ENCODE measurements around the gene NCBP1. TPM values are rescaled to one million over a fixed set of nuclear protein-coding genes. Genes with fewer than 3 reads are reported as not detected.

Gene NCBP1
- total and polyA plus RNA-seq, 10 donors = 6.5 to 30.6 (median 23.1) TPM

GRCh38 chr9:97651646-97652045 lies 18.0 kb downstream of the NCBP1 start:
- whole genome bisulfite sequencing, 5 donors = 80 to 86% (median 83%) methylated on average over 3 of the region's 3 CpGs
- no peaks in the 10 kb centered on the region for H3K4me1 ChIP-seq
- no peak for DNase-seq
- intact Hi-C loops (cut with DNase I; ENCODE audit: low total_unique reads) = no loop called here
- H3K27ac ChIP-seq = no peak overlapping the region
- no peaks in the 10 kb centered on the region for H3K27me3 ChIP-seq (replicated peaks in 1 of 7)
- TF ChIP-seq, protein P1, sequence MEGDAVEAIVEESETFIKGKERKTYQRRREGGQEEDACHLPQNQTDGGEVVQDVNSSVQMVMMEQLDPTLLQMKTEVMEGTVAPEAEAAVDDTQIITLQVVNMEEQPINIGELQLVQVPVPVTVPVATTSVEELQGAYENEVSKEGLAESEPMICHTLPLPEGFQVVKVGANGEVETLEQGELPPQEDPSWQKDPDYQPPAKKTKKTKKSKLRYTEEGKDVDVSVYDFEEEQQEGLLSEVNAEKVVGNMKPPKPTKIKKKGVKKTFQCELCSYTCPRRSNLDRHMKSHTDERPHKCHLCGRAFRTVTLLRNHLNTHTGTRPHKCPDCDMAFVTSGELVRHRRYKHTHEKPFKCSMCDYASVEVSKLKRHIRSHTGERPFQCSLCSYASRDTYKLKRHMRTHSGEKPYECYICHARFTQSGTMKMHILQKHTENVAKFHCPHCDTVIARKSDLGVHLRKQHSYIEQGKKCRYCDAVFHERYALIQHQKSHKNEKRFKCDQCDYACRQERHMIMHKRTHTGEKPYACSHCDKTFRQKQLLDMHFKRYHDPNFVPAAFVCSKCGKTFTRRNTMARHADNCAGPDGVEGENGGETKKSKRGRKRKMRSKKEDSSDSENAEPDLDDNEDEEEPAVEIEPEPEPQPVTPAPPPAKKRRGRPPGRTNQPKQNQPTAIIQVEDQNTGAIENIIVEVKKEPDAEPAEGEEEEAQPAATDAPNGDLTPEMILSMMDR (IDR thresholded peaks at IDR 0.05 in 8 of 11, conservative IDR thresholded peaks at IDR 0.05 in 3 of 11) = no peak
- TF ChIP-seq POLR2A (IDR thresholded peaks at IDR 0.05) = no peak
- TF ChIP-seq POLR2AphosphoS5 (IDR thresholded peaks at IDR 0.05) = no peak
- no peaks in the 10 kb centered on the region for H3K9me3 ChIP-seq
- peaks cover 0 to 100% (median 85%) of the 10 kb centered on the region in 6 donors for H3K36me3 ChIP-seq
- no peak overlapping the region for H3K4me3 ChIP-seq

DNA sequence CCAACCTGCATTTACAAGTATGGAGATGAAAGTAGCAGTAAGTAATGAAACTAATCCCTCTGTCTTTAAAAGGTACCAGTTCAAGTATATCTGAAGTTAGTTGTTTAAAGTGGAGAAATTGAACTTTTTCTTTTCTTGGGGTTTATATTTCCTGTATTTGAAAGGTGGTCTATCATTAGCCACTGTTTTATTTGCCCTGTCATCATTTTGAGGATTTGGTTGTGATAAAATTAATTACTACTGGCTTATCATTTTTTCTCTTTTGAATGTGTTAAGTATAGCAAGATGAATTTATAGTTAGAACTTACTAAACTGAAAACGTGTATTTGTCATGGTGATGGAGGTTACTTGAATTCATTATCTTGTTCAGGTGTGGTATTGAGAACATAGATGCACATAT lies 25.1 kb downstream of the NCBP1 start:
- intact Hi-C loops (cut with DNase I; ENCODE audit: low total_unique reads) = no loop called here
- H3K4me1 ChIP-seq = peaks cover 0 to 21% (median 0%) of the 10 kb centered on the region in 6 donors
- WGBS, 5 donors = 85 to 98% (median 91%) methylated on average over 1 of the region's 1 CpG
- H3K9me3 ChIP-seq = no peaks in the 10 kb centered on the region
- H3K36me3 ChIP-seq = peaks cover 0 to 100% (median 86%) of the 10 kb centered on the region in 6 donors
- TF ChIP-seq POLR2AphosphoS5 (IDR thresholded peaks at IDR 0.05) (no peak), POLR2A (IDR thresholded peaks at IDR 0.05) (no peak)
- TF ChIP-seq, protein P1 (IDR thresholded peaks at IDR 0.05 in 8 of 11, conservative IDR thresholded peaks at IDR 0.05 in 3 of 11) = no peak
- no peak for DNase-seq
- H3K27me3 ChIP-seq (replicated peaks in 1 of 7) = no peaks in the 10 kb centered on the region
- no peak overlapping the region for H3K4me3 ChIP-seq
- no peak overlapping the region for H3K27ac ChIP-seq

- Histone ChIP-seq H3K27me3 (replicated peaks in 1 of 7) (no peaks in the 10 kb centered on the region), H3K27ac (peak overlapping the region in 6 of 8 donors; percentile 10 to 54 (median 22)), H3K9me3 (no peaks in the 10 kb centered on the region), H3K4me3 (no peak overlapping the region), H3K4me1 (peaks cover 0 to 21% (median 0%) of the 10 kb centered on the region in 6 donors), H3K36me3 (peaks cover 0 to 100% (median 85%) of the 10 kb centered on the region in 6 donors)
- WGBS, 5 donors = 62 to 89% (median 88%) methylated on average over 3 of the region's 3 CpGs
- DNase-seq = no peak
- TF ChIP-seq, protein P1 (IDR thresholded peaks at IDR 0.05 in 8 of 11, conservative IDR thresholded peaks at IDR 0.05 in 3 of 11) = no peak
- TF ChIP-seq POLR2AphosphoS5 (IDR thresholded peaks at IDR 0.05) (no peak), POLR2A (IDR thresholded peaks at IDR 0.05) (no peak)
- intact Hi-C loops (cut with DNase I; ENCODE audit: low total_unique reads) = no loop called here
Measured at GRCh38 chr9:97659771-97660170, 26.1 kb downstream of the NCBP1 start.

GRCh38 chr9:97660340-97660739 lies 26.7 kb downstream of the NCBP1 start:
- intact Hi-C loops (cut with DNase I; ENCODE audit: low total_unique reads) = no loop called here
- Histone ChIP-seq H3K9me3 (no peaks in the 10 kb centered on the region), H3K36me3 (peaks cover 0 to 100% (median 86%) of the 10 kb centered on the region in 6 donors), H3K27ac (peak overlapping the region in 5 of 8 donors; percentile 10 to 54 (median 16)), H3K27me3 (replicated peaks in 1 of 7) (no peaks in the 10 kb centered on the region), H3K4me3 (no peak overlapping the region), H3K4me1 (peaks cover 0 to 21% (median 0%) of the 10 kb centered on the region in 6 donors)
- 51 to 52% (median 52%) methylated on average over 5 of the region's 5 CpGs for WGBS, 5 donors
- DNase-seq = no peak
- TF ChIP-seq, protein P1 (IDR thresholded peaks at IDR 0.05 in 8 of 11, conservative IDR thresholded peaks at IDR 0.05 in 3 of 11) = no peak
- TF ChIP-seq POLR2AphosphoS5 (IDR thresholded peaks at IDR 0.05) (no peak), POLR2A (IDR thresholded peaks at IDR 0.05) (no peak)
